HL-60 (cell line): ENCODE measurements around the gene AJUBA.

Experiments
- DNase-seq, 2 experiments: peaks; one replicate each; pipeline ENCODE4 v3.0.0-alpha.2; 2010 to 2020; ENCODE audit warnings: low read depth in 1 of 2, low spot score in 1 of 2
- H3K27ac ChIP-seq: fragments of 250-450 bp; sonication (Bioruptor Pico); replicated peaks from 2 replicates; pipeline ENCODE4 v1.5.1; 2020; ENCODE audit warnings: mild to moderate bottlenecking, moderate library complexity
- H3K27me3 ChIP-seq: fragments of 250-450 bp; sonication (Bioruptor Pico); 2 replicates; pipeline ENCODE4 v1.5.1; 2021; ENCODE audit warnings: mild to moderate bottlenecking, moderate library complexity; ENCODE audit not compliant: insufficient read depth, poor library complexity, severe bottlenecking
- H3K4me3 ChIP-seq: replicated peaks from 2 replicates; pipeline ENCODE4 v1.5.1; 2011; ENCODE audit warnings: mild to moderate bottlenecking, control low read depth, low read length; ENCODE audit not compliant: insufficient read depth
- GABPA ChIP-seq: IDR thresholded peaks from 2 replicates; pipeline ENCODE4 v1.6.1; 2012; ENCODE audit warnings: low read depth
- POLR2AphosphoS5 ChIP-seq: IDR thresholded peaks from 2 replicates; pipeline ENCODE4 v1.6.1; 2012; ENCODE audit warnings: low read depth
- SPI1 ChIP-seq: IDR thresholded peaks from 2 replicates; pipeline ENCODE4 v1.6.1; 2012; ENCODE audit warnings: low read depth, mild to moderate bottlenecking, borderline replicate concordance
- TF ChIP-seq, protein P1 (sequence below): IDR thresholded peaks from one replicate; pipeline ENCODE4 v1.5.1; 2011; ENCODE audit warnings: low read length, control low read depth, inconsistent platforms; ENCODE audit not compliant: insufficient read depth
- TF ChIP-seq, protein P2 (sequence below): IDR thresholded peaks from 2 replicates; pipeline ENCODE4 v1.6.1; 2012; ENCODE audit warnings: low read depth; ENCODE audit not compliant: insufficient replicate concordance

Gene AJUBA

DNA sequence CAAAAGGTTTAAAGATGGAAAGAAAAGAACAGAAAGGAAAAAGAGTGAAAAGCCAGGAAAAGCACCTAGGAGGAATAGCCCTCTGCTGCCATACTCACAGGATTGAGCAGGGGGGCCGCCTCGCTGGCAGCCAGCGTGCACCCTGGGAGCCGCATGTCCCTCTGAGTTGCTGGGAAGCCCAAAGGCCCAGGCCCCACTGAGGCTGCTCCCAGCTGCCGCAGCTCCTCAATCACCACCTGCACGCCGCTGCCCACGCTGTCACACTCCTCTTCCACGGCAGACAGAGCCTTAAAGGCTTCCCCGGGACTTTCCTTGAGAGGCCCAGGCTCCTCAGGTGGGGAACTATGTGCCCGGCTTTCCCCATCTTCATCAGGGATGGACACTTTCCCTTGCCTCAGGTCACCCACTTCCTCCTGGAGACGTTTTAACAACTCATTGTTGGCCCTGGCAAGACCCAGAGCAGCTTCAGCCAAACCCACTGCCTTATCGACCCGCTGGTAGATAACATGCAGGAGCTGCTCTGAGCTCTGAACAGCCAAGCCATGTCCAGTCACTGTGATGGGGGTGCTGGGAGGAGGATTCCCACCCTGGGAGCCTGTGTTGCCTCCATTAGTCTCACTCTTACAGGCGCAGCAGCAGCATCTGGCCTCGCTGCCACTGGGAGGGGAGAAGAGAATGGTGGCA is 16.1 kb upstream of the AJUBA start:
- TF ChIP-seq, protein P1, sequence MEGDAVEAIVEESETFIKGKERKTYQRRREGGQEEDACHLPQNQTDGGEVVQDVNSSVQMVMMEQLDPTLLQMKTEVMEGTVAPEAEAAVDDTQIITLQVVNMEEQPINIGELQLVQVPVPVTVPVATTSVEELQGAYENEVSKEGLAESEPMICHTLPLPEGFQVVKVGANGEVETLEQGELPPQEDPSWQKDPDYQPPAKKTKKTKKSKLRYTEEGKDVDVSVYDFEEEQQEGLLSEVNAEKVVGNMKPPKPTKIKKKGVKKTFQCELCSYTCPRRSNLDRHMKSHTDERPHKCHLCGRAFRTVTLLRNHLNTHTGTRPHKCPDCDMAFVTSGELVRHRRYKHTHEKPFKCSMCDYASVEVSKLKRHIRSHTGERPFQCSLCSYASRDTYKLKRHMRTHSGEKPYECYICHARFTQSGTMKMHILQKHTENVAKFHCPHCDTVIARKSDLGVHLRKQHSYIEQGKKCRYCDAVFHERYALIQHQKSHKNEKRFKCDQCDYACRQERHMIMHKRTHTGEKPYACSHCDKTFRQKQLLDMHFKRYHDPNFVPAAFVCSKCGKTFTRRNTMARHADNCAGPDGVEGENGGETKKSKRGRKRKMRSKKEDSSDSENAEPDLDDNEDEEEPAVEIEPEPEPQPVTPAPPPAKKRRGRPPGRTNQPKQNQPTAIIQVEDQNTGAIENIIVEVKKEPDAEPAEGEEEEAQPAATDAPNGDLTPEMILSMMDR: no peak
- TF ChIP-seq SPI1 (no peak), GABPA (no peak), POLR2AphosphoS5 (no peak)
- TF ChIP-seq, protein P2, sequence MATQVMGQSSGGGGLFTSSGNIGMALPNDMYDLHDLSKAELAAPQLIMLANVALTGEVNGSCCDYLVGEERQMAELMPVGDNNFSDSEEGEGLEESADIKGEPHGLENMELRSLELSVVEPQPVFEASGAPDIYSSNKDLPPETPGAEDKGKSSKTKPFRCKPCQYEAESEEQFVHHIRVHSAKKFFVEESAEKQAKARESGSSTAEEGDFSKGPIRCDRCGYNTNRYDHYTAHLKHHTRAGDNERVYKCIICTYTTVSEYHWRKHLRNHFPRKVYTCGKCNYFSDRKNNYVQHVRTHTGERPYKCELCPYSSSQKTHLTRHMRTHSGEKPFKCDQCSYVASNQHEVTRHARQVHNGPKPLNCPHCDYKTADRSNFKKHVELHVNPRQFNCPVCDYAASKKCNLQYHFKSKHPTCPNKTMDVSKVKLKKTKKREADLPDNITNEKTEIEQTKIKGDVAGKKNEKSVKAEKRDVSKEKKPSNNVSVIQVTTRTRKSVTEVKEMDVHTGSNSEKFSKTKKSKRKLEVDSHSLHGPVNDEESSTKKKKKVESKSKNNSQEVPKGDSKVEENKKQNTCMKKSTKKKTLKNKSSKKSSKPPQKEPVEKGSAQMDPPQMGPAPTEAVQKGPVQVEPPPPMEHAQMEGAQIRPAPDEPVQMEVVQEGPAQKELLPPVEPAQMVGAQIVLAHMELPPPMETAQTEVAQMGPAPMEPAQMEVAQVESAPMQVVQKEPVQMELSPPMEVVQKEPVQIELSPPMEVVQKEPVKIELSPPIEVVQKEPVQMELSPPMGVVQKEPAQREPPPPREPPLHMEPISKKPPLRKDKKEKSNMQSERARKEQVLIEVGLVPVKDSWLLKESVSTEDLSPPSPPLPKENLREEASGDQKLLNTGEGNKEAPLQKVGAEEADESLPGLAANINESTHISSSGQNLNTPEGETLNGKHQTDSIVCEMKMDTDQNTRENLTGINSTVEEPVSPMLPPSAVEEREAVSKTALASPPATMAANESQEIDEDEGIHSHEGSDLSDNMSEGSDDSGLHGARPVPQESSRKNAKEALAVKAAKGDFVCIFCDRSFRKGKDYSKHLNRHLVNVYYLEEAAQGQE: no peak
- Histone ChIP-seq H3K4me3 (no peak overlapping the region), H3K27me3 (no peaks in the 10 kb centered on the region), H3K27ac (no peak overlapping the region)
- DNase-seq: no peak

DNA sequence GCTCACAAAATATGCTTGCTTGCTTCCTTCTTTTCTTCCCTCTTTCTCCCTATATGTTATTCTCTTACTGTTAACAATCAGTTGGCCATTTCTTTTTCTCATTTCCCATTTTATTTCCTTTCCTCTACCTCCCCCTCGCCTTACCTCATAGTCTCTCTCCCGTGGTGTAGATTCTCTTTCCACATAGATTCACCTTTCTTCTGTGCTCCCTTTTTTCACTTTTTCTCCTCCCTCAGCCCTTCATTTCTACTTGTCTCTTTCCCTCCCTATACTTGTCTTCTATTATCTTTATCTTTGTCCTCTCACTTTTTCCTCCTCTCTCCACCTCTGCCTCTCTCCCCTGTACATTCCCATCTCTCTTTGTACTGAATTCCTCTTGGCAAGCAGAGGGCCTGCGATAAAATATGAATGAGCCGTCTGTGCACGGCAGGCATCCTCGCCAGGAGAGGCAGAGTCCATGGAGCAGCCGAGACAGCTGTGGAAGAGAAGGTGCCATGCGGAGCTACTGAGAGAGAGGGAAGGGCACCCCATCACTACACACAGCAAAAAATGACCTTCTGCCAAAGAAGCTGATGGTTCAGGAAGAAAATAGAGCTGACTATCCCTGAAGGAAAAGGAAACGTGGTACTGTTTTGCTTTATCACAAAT is 15.4 kb upstream of the AJUBA start:
- no peak overlapping the region for H3K27ac ChIP-seq
- TF ChIP-seq SPI1: no peak
- TF ChIP-seq, protein P2: no peak
- TF ChIP-seq, protein P1: no peak
- TF ChIP-seq GABPA: no peak
- no peak for TF ChIP-seq POLR2AphosphoS5
- no peak overlapping the region for H3K4me3 ChIP-seq

DNA sequence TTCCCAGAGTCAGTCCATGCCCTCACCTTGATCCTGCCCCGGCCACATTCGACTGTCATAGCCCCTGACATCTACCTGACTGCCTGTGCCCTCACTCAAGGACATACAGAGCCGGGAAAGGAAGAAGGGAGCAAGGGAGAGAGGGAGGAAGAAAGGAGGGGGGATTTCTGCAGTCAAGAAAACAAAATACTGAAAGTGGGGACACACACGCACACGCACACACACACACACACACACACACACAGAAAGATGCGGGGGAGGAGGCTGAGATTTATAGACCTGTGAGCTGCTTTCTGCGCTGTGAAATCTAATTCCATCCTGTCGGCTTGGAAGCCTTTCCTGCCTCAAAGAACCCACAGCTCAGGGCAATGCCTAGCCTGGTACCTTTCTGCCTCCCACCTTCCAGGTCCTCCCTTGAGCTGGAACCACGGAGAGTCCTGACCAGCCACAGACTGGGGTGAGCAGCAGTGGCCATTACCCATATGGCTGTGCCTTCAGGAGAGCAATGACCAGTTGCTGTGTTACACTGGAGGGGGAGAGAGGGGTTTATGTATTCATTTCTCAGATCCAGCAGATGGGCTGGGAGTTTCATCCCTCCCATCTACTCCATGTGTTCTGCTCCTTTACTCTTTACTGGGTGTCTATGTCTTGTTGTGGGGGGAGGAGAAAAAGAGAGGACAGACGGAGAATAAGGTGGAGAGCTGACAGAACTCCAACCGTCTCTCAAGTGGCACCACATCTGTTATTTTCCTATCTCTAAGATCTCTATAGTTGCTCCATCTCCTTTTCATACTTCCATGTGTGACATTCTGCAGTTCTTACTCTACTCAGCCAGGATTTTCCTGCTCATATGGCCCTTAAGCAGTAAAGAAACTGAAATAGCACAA is 14.7 kb upstream of the AJUBA start:
- Histone ChIP-seq H3K27ac (no peak overlapping the region), H3K27me3 (no peaks in the 10 kb centered on the region), H3K4me3 (no peak overlapping the region)
- no peak for DNase-seq
- TF ChIP-seq, protein P1: no peak
- TF ChIP-seq GABPA (no peak), SPI1 (no peak), POLR2AphosphoS5 (no peak)
- TF ChIP-seq, protein P2: no peak

More for the DNA sequence above, 15.4 kb upstream of the AJUBA start:
- no peak for DNase-seq
- no peaks in the 10 kb centered on the region for H3K27me3 ChIP-seq
